ENCODE data around the gene SPACDR.

The SPACDR gene

DNA sequence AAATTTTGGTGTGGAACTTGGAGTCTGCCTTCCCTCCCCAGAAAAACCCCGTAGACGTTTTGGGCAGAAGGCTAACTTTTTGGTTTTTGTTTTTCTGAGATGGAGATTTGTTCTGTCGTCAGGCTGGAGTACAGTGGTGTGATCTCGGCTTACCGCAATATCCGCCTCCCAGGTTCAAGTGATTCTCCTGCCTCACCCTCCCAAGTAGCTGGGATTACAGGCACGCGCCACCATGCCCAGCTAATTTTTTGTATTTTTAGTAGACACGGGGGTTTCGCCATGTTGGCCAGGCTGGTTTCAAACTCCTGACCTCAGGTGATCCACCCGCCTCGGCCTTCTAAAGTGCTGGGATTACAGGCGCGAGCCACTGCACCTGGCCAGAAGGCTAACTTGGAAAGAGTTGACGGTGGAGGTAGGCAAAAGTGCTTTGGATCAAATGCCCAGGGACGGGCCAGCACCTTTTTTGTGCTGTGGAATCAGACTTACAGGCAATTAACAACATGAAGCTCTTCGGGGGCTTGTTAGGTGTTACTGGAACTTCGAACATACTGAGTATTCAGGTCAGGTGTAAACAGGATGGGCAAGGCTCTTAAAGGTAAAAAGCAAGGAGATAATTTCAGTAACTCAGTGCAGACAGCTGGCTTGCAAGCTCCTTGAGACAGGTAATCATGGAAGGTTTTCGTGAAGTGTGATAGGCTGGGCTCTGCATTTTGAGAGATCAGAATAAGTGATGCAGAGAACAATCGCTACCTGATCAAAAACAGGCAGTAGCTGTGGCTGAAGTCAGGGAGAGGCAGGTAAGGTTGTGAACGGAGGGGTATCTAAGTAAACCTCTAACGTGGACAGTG lies 29.5 kb downstream of the SPACDR start:
- no peak for DNase-seq (ENCODE audit: low spot score)

GRCh38 chr7:100433592-100434296 lies 30.3 kb downstream of the SPACDR start:
- no peak for DNase-seq (ENCODE audit: low spot score)

DNA sequence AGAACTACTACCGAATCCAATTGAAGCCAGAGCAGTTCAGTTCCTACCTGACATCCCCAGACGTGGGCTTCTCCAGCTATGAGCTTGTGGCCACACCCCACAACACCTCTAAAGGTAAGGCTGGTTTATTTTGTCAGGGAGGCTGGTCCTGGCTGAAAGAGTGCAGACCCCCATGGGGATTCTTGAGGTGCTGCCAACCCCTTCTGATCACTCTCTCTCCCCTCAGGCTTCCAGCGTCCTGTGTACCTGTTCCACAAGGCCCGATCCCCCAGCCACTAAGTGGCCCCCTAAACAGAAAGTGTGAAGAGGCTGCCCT lies 30.8 kb downstream of the SPACDR start:
- no peak for DNase-seq (ENCODE audit: low spot score)

- DNase-seq (ENCODE audit: low spot score), result no peak
These were observed 31.3 kb downstream of the SPACDR start for GRCh38 chr7:100432621-100433275.

- DNase-seq (ENCODE audit: low spot score), result no peak
These were observed 32.0 kb downstream of the SPACDR start for GRCh38 chr7:100432053-100432452.

- no peak for DNase-seq (ENCODE audit: low spot score)
These were observed 32.7 kb downstream of the SPACDR start for GRCh38 chr7:100431286-100431735.

- peak; percentile 20 for DNase-seq (ENCODE audit: low spot score)
These were observed 33.4 kb downstream of the SPACDR start for GRCh38 chr7:100430493-100431285.

GRCh38 chr7:100429637-100430492 lies 34.2 kb downstream of the SPACDR start, which contains the start of gene MEPCE:
MEPCE (plus strand) TSS chr7:100429831; CDS start chr7:100430019, 188 bp downstream.
- DNase-seq (ENCODE audit: low spot score), result peak; percentile 96

- DNase-seq (ENCODE audit: low spot score), result peak; percentile 100
These were observed 35.0 kb downstream of the SPACDR start for GRCh38 chr7:100428967-100429636.

DNA sequence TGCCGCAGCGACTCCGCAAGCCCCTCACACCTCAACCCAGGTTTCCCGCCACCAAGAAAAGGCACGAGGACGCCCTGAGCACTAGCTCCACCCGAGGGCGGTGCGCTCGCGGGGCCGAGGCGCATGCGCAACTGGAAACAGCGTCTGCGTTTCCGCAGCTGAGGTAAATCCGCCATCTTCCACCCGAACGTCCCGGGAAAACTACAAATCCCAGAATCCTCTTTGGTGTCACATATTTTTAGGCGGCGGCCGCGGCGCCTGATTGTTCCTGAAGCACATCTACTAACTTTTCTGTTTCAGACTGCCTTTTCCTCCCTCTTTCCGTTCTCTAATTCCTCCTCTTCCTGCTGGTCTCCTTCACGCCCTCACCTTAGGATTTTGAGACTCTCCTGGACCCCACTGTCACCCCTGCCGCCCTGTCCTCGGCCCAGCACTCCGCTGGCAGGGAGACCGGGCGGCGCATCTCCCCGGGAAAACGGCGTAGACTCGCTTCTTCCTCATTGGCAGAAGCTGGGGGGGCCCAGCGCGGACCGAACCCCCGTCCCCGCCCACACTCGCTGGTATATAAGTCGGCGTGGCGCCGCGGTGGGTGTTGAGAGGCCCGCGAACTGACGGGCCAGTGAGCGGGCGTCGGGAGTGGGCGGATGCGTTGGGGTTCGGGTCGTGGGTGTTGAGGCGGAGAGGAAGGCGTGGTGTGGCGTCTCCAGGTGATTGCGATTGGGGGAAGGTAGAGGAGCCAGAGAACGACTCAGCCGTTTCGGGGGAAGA lies 35.7 kb downstream of the SPACDR start, which contains the start of gene ZCWPW1:
ZCWPW1 (minus strand) TSS at position 505 of the 768 bp plus-strand sequence. CDS start 8,054 bp downstream, outside the sequence.
- DNase-seq (ENCODE audit: low spot score), result peak; percentile 97

- DNase-seq (ENCODE audit: low spot score), result no peak
These were observed 36.3 kb downstream of the SPACDR start for GRCh38 chr7:100427762-100428198.

DNA sequence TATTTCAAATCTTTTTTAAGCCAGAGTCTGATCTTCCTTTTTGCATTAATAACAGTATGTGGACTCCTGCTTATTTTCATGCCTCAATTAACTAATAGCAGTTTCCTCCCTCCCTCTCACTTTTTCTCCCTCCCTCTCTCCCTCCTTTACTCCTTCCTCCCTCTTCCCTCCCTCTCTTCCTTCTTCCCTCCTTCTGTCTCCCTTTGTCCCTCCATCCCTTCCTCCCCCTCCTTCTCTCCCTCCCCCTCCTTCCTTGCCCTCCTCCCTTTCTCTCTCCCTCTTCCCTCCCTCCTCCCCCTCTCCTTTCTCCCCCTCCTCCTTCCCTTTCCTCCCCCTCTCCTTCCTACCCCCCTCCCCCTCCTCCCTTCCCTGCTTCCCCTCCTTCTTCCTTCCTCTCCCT lies 37.5 kb downstream of the SPACDR start:
- DNase-seq (ENCODE audit: low spot score), result no peak

DNA sequence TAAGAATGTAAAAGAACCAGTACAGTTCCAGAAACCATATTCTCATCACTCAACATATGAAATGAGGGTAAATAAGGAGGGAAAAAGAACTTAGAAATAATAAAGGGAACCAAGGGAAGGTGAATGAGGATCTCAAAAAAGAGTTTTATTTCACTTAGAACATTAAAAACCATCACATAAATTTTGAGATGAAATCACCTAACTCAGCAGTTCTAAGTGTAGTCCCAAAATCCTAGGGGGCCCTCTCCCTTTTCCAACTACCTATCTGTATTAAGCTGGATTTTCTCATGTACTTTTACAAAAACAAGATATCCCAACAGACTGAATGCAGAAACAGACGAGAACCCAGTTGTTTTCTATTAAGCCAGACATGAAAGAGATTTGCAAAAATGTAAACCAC lies 38.7 kb downstream of the SPACDR start:
- DNase-seq (ENCODE audit: low spot score), result no peak

GRCh38 chr7:100423315-100423714 lies 40.7 kb downstream of the SPACDR start:
- no peak for DNase-seq (ENCODE audit: low spot score)

DNA sequence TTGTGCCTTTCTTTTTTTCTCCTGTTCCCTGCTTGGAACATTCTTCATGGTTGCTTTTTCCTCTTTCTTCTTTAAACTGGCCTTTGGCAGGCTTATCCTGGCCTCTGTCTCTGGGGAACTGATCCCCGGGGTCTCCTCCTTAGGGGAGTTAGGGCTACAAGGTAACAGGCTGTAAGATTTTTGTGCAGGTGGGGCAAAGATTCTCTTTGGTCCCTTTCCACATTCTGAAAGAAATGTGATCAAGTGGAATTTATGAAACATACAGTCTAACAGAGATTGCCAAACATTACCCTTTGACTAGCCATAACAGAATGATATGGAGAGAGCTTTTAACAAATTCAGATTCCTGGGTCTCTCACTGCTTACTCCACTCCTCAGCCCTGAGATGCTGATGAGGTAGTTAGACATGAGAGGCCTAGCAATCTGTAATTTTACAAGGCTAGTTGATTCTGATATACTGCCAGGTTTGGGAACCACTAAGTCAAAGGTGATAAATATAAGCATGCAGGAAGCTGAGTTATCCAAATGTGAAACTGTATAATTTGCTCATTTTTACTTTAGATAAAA lies 44.3 kb downstream of the SPACDR start:
- DNase-seq (ENCODE audit: low spot score), result no peak

DNA sequence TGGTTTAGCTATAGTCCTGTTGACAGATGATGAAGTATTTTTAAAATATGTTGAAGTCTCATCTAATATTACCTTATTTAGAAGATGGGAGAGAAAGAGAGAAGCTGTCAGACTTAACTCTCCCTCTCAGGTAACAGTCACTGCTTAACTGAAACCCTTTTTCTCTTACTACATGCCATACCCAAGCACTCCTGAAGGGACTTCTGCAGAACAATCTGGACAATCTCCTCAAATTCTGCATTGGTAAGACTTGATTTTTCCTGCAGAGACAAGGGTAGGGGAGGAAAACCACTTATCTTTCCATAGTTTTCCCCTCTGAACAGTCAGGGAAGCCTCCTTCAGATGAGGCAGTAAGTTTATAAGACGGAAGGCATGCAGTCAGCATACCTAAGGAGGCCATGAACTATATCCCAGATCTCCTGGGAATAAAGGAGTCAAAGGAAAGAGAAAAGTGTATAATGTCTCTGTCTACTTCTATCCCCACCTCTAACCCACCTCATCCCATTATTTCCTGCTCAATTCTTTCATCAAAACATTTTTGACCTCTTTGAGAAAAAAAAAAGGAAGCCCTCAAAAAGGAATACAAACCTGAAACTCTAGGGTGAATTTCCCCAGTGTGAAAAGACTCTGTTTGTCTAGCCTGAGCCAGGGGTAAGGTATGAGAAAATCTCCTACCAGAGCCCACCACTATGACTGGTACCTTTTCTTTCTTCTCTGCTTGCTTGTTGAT lies 45.0 kb downstream of the SPACDR start:
- DNase-seq (ENCODE audit: low spot score), result no peak

- DNase-seq (ENCODE audit: low spot score), result no peak
These were observed 48.6 kb downstream of the SPACDR start for GRCh38 chr7:100415448-100415847.

DNA sequence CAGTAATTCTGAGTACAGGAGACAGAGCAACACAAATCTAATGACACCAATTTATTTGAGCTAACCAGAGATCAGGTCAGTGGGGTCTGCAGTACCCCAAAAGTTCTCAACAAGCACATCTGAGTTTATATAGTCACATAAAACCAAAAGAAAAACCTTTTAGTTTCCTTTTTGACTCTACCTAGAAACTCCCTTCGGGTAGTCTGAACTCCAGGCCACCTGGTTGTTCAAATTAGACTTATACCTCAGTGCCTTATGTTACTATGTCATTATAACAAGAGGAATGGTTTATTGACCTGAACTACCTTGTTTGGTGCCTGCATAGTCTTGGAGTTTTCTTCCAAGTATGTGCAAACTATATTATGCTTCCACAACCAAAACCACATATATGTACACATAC lies 50.2 kb downstream of the SPACDR start:
- DNase-seq (ENCODE audit: low spot score), result no peak
